Endothelial cell of umbilical vein (primary cell): Measurements from ENCODE around the gene OR7D4. TPM values are rescaled to one million over a fixed set of nuclear protein-coding genes. Genes with fewer than 3 reads are reported as not detected.

Experiments used
- BruUV-seq: library from RNA; stranded (reverse); fragments of 400-500 nt; replicated peaks from 2 replicates; lab custom pipeline; 2021; lab: Mats Ljungman, UMichigan
- CTCF ChIA-PET: fragments of 300-600, 350-600 bp; sonication (Branson Sonifier 250); formaldehyde crosslinking; loops from one replicate; lab custom pipeline; 2021; ENCODE audit warnings: antibody characterized with exemption, inconsistent platforms; lab: Charles Lee
- POLR2A ChIA-PET: fragments of 300-600, 350-600 bp; sonication (Branson Sonifier 250); formaldehyde crosslinking; loops from one replicate; lab custom pipeline; 2021; ENCODE audit warnings: antibody characterized with exemption, inconsistent platforms; lab: Charles Lee
- DNase-seq: peaks from one replicate; pipeline ENCODE4 v3.0.0-alpha.2; 2011; ENCODE audit warnings: low read depth, low spot score
- FAIRE-seq: peaks from 2 replicates; lab custom pipeline; 2011; peaks lifted over from hg19 to GRCh38; lab: Jason Lieb, UNC
- H2AFZ ChIP-seq: 2 replicates; pipeline ENCODE4 v1.6.0; 2012; ENCODE audit warnings: low read depth, low read length, control low read depth, inconsistent platforms
- H3K27ac ChIP-seq: 2 replicates; pipeline ENCODE4 v1.5.1; 2011; ENCODE audit warnings: low read depth, mild to moderate bottlenecking, control low read depth, low read length, moderate library complexity; ENCODE audit not compliant: insufficient read depth
- H3K27me3 ChIP-seq, 2 experiments: 2 replicates each; pipeline versions ENCODE4 v1.6.0 to v1.6.1; 2011; ENCODE audit warnings: low read length in 2 of 2, mixed read lengths in 1 of 2; ENCODE audit not compliant: control insufficient read depth in 2 of 2, insufficient read depth in 2 of 2
- H3K36me3 ChIP-seq, 2 experiments: 2 replicates in 1 of 2; 3 replicates in 1 of 2; pipeline ENCODE4 v1.5.1; 2011; ENCODE audit warnings: low read length in 2 of 2, mild to moderate bottlenecking in 1 of 2, moderate library complexity in 1 of 2; ENCODE audit not compliant: control insufficient read depth in 2 of 2, insufficient read depth in 2 of 2; ENCODE audit errors: extremely low read depth in 1 of 2
- H3K4me1 ChIP-seq: 3 replicates; pipeline ENCODE4 v1.5.1; 2011; ENCODE audit warnings: mild to moderate bottlenecking, low read length; ENCODE audit not compliant: control insufficient read depth, insufficient read depth; ENCODE audit errors: extremely low read depth
- H3K4me2 ChIP-seq: 2 replicates; pipeline ENCODE4 v1.6.1; 2011; ENCODE audit warnings: low read length, control low read depth, mixed read lengths; ENCODE audit not compliant: insufficient read depth
- H3K4me3 ChIP-seq, 3 experiments: fragments of 200-600 bp in 1 of 3; sonication (generic), shearing (Covaris generic) in 1 of 3; replicated peaks in 1 of 3; 2 replicates each; pipeline ENCODE4 v1.5.1; 2011 to 2016; ENCODE audit warnings: control low read depth in 3 of 3, low read length in 3 of 3, mild to moderate bottlenecking in 2 of 3, inconsistent platforms in 1 of 3, low read depth in 1 of 3, moderate library complexity in 1 of 3; ENCODE audit not compliant: insufficient read depth in 1 of 3
- H3K79me2 ChIP-seq: 2 replicates; pipeline ENCODE4 v1.6.0; 2012; ENCODE audit warnings: low read length, inconsistent platforms; ENCODE audit not compliant: control insufficient read depth, insufficient read depth
- H3K9ac ChIP-seq: replicated peaks from 2 replicates; pipeline ENCODE3; 2011; ENCODE audit warnings: low read length, control low read depth; ENCODE audit not compliant: insufficient read depth; ENCODE audit errors: extremely low read depth
- H3K9me1 ChIP-seq: replicated peaks from 3 replicates; pipeline ENCODE4 v1.6.0; 2011; ENCODE audit warnings: mild to moderate bottlenecking, low read length; ENCODE audit not compliant: control insufficient read depth, insufficient read depth; ENCODE audit errors: extremely low read depth
- H3K9me3 ChIP-seq: replicated peaks from 2 replicates; pipeline ENCODE4 v1.5.1; 2012; ENCODE audit warnings: low read length, inconsistent platforms; ENCODE audit not compliant: control insufficient read depth, insufficient read depth
- H4K20me1 ChIP-seq: replicated peaks from 2 replicates; pipeline ENCODE3; 2011; ENCODE audit warnings: mild to moderate bottlenecking, low read length; ENCODE audit not compliant: control insufficient read depth, insufficient read depth; ENCODE audit errors: extremely low read depth
- CTCF ChIP-seq, 2 donors: IDR thresholded peaks; 1 replicate in 1 of 2; 2 replicates in 1 of 2; pipeline ENCODE4 v1.5.1; 2011; ENCODE audit warnings: low read length in 2 of 2, mild to moderate bottlenecking in 2 of 2, moderate library complexity in 2 of 2, control low read depth in 1 of 2, inconsistent platforms in 1 of 2, low read depth in 1 of 2; ENCODE audit not compliant: insufficient read depth in 1 of 2; ENCODE audit errors: extremely low read depth in 1 of 2
- EZH2 ChIP-seq: IDR thresholded peaks from 2 replicates; pipeline ENCODE4 v1.6.1; 2012; ENCODE audit warnings: borderline replicate concordance, low read depth, mild to moderate bottlenecking, moderate library complexity, low read length, inconsistent platforms; ENCODE audit not compliant: severe bottlenecking
- FOS ChIP-seq: IDR thresholded peaks from 2 replicates; pipeline ENCODE4 v1.6.1; 2011; ENCODE audit warnings: mild to moderate bottlenecking, low read length, moderate library complexity, borderline replicate concordance; ENCODE audit not compliant: insufficient read depth
- GATA2 ChIP-seq: IDR thresholded peaks from 2 replicates; pipeline ENCODE4 v1.7.0; 2011; ENCODE audit warnings: low read depth, mild to moderate bottlenecking, moderate library complexity, mixed read lengths, low read length; ENCODE audit not compliant: insufficient read length, insufficient read depth
- JUN ChIP-seq: IDR thresholded peaks from 2 replicates; pipeline ENCODE4 v1.6.1; 2011; ENCODE audit warnings: borderline replicate concordance, low read depth; ENCODE audit not compliant: insufficient read length, insufficient read depth
- MYC ChIP-seq: IDR thresholded peaks from one replicate; pipeline ENCODE4 v1.6.1; 2011; ENCODE audit warnings: mild to moderate bottlenecking, low read depth, low read length
- POLR2A ChIP-seq: IDR thresholded peaks from 2 replicates; pipeline ENCODE4 v1.6.1; 2012; ENCODE audit warnings: low read depth, mild to moderate bottlenecking, control low read depth, low read length
- POLR2AphosphoS5 ChIP-seq: IDR thresholded peaks from 2 replicates; pipeline ENCODE4 v1.6.1; 2012; ENCODE audit warnings: low read depth, mild to moderate bottlenecking, control low read depth, low read length, moderate library complexity; ENCODE audit not compliant: insufficient read depth
- dilution Hi-C: fragments of 300-500 bp; cut with MboI; formaldehyde crosslinking; loops from one replicate; pipeline ENCODE4 v1.15.0; 2019; ENCODE audit warnings: low sequenced_read_pairs; ENCODE audit not compliant: extremely low pct_ligation_motif_present
- intact Hi-C: fragments of 100-400 bp; cut with micrococcal nuclease; formaldehyde crosslinking; loops from one replicate; pipeline ENCODE4 v1.10.0; 2022
- polyA plus RNA-seq, 4 experiments: library from polyadenylated mRNA; depleted of rRNA in 3 of 4; stranded (reverse) in 3 of 4; unstranded in 1 of 4; fragments of >200 nt; gene quantifications; 2 replicates each; pipeline versions ENCODE4 v1.2.1 to v1.2.3, GENCODE V29; 2011 to 2012; ENCODE audit warnings: missing spikeins in 1 of 4
- total RNA-seq: library from RNA; stranded (reverse); gene quantifications from 2 replicates; pipeline ENCODE4 v1.2.3, GENCODE V29; 2021
- TF ChIP-seq, protein P1 (sequence below): IDR thresholded peaks from 2 replicates; pipeline ENCODE4 v1.6.1; 2011; ENCODE audit not compliant: insufficient read depth, insufficient read length

OR7D4 gene
- total and polyA plus RNA-seq, 2 donors (not counting 3 experiments of a cell fraction or from before 2014, with no cell fraction given) = not detected

GRCh38 chr19:9178901-9179300 lies 40.5 kb downstream of the OR7D4 start, which contains the start of gene OR7D2:
Gene OR7D2, plus strand, starts transcription at chr19:9178979. Its CDS starts 6,803 bp downstream, at chr19:9185782.
- BruUV-seq = no TSS peak
- H3K27ac ChIP-seq = no peak within 1 kb of the TSS
- H3K4me2 ChIP-seq = no peak within 1 kb of the TSS
- ChIA-PET CTCF (no interaction called here), POLR2A (no interaction called here)
- H3K9me1 ChIP-seq = no peaks in the 10 kb centered on the region
- no peaks in the 10 kb centered on the region for H3K4me1 ChIP-seq
- no peaks in the 10 kb centered on the region for H3K27me3 ChIP-seq
- H2AFZ ChIP-seq = no peak within 1 kb of the TSS
- no peaks in the 10 kb centered on the region for H3K36me3 ChIP-seq
- dilution Hi-C loops = no loop called here
- DNase-seq (no peak), FAIRE-seq (no peak)
- H3K4me3 ChIP-seq = no peak within 1 kb of the TSS
- no peaks in the 10 kb centered on the region for H4K20me1 ChIP-seq
- intact Hi-C loops = no loop called here
- H3K79me2 ChIP-seq = no peaks in the 10 kb centered on the region
- TF ChIP-seq FOS (no peak), EZH2 (no peak), JUN (no peak), POLR2A (no peak), MYC (no peak), CTCF (IDR thresholded peaks at IDR 0.05; ENCODE audit: extremely low read depth in 1 of 2, insufficient read depth in 1 of 2, low read depth in 1 of 2, low read length in 2 of 2) (no peak), POLR2AphosphoS5 (no peak), GATA2 (no peak)
- TF ChIP-seq, protein P1, sequence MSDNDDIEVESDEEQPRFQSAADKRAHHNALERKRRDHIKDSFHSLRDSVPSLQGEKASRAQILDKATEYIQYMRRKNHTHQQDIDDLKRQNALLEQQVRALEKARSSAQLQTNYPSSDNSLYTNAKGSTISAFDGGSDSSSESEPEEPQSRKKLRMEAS = no peak
- H3K9me3 ChIP-seq = no peaks in the 10 kb centered on the region
- no peak within 1 kb of the TSS for H3K9ac ChIP-seq
